GM23248 (cell line): ENCODE measurements around the gene NT5E. TPM values are rescaled to one million over a fixed set of nuclear protein-coding genes. Genes with fewer than 3 reads are reported as not detected.
A peak's percentile ranks its signal among the peaks of the same experiment; 100 is the strongest.

Experiments
- DNase-seq: peaks from one replicate; pipeline ENCODE4 v3.0.0-alpha.2; 2015
- H2AFZ ChIP-seq: fragments of 200-600 bp; sonication (generic); 2 replicates; pipeline ENCODE4 v1.6.1; 2016; ENCODE audit warnings: antibody characterized with exemption
- H3F3A ChIP-seq: fragments of 200-600 bp; sonication (generic); 2 replicates; pipeline ENCODE4 v1.6.1; 2016; ENCODE audit warnings: mild to moderate bottlenecking, antibody characterized with exemption, mixed run types; ENCODE audit not compliant: insufficient read depth
- H3K27ac ChIP-seq: fragments of 200-600 bp; sonication (generic); 2 replicates; pipeline ENCODE4 v1.5.1; 2016; ENCODE audit warnings: mild to moderate bottlenecking
- H3K27me3 ChIP-seq: fragments of 200-600 bp; sonication (generic); replicated peaks from 2 replicates; pipeline ENCODE4 v1.6.1; 2016; ENCODE audit warnings: mild to moderate bottlenecking; ENCODE audit not compliant: insufficient read depth
- H3K36me3 ChIP-seq: fragments of 200-600 bp; sonication (generic); 2 replicates; pipeline ENCODE4 v1.6.1; 2016; ENCODE audit warnings: low read depth, mild to moderate bottlenecking
- H3K4me1 ChIP-seq: fragments of 200-600 bp; sonication (generic); 2 replicates; pipeline ENCODE4 v1.6.1; 2016; ENCODE audit warnings: mild to moderate bottlenecking; ENCODE audit not compliant: insufficient read depth
- H3K4me2 ChIP-seq: fragments of 200-600 bp; sonication (generic); one replicate; pipeline ENCODE4 v1.6.1; 2016; ENCODE audit warnings: mild to moderate bottlenecking; ENCODE audit not compliant: unreplicated experiment
- H3K4me3 ChIP-seq: fragments of 200-600 bp; sonication (generic); 2 replicates; pipeline ENCODE4 v1.5.1; 2016; ENCODE audit warnings: mild to moderate bottlenecking
- H3K79me2 ChIP-seq: fragments of 200-600 bp; sonication (generic); 2 replicates; pipeline ENCODE4 v1.6.1; 2016; ENCODE audit warnings: mild to moderate bottlenecking; ENCODE audit not compliant: insufficient read depth
- H3K9ac ChIP-seq: fragments of 200-600 bp; sonication (generic); 2 replicates; pipeline ENCODE4 v1.6.1; 2016; ENCODE audit warnings: mild to moderate bottlenecking
- H3K9me2 ChIP-seq: fragments of 200-600 bp; sonication (generic); 2 replicates; pipeline ENCODE4 v1.6.1; 2016; ENCODE audit warnings: mixed run types, mild to moderate bottlenecking, moderate library complexity; ENCODE audit not compliant: insufficient read depth
- H3K9me3 ChIP-seq: fragments of 200-600 bp; sonication (generic); one replicate; pipeline ENCODE4 v1.6.1; 2017; ENCODE audit warnings: low read depth
- H4K20me1 ChIP-seq: fragments of 200-600 bp; sonication (generic); 2 replicates; pipeline ENCODE4 v1.6.0; 2016; ENCODE audit not compliant: insufficient read depth
- EZH2 ChIP-seq: fragments of 200-600 bp; sonication (generic); IDR thresholded peaks from 2 replicates; pipeline ENCODE4 v1.6.1; 2018; ENCODE audit warnings: antibody characterized with exemption, mild to moderate bottlenecking; ENCODE audit not compliant: insufficient read depth, poor library complexity, severe bottlenecking
- EZH2phosphoT487 ChIP-seq: fragments of 200-600 bp; sonication (generic); IDR thresholded peaks from 2 replicates; pipeline ENCODE4 v1.6.1; 2018; ENCODE audit warnings: antibody characterized with exemption, moderate library complexity, mild to moderate bottlenecking, low read depth; ENCODE audit not compliant: insufficient read depth
- WGBS, 2 experiments: methylation state at CpG; one replicate each; pipeline ENCODE4 v1.1.6; 2015 to 2017; ENCODE audit warnings: low lambda C conversion rate in 2 of 2, low coverage in 1 of 2; ENCODE audit errors: missing lambda C conversion rate in 2 of 2; 5-methylcytosine and 5-hydroxymethylcytosine counted together
- in situ Hi-C: fragments of 300-500 bp; cut with MboI; formaldehyde crosslinking; loops from 2 replicates; pipeline ENCODE4 v1.15.0; 2020
- polyA plus RNA-seq: library from polyadenylated mRNA; unstranded; fragments of >200 nt; fragmentation: Nextera tagmentation; extraction: Ambion mirVana; gene quantifications from 2 replicates; pipeline ENCODE4 v1.2.1, GENCODE V29; 2016
- total RNA-seq: library from RNA; depleted of rRNA; stranded (reverse); fragments of >200 nt; shearing (Covaris generic); gene quantifications from 2 replicates; pipeline ENCODE4 v1.2.3, GENCODE V29; 2014

Gene NT5E
- total and polyA plus RNA-seq, 2 experiments from 2014 or later, result 201 to 264 TPM

- no peaks in the 10 kb centered on the region for H3K79me2 ChIP-seq
- peaks cover 51% of the 10 kb centered on the region for H3F3A ChIP-seq
- H3K4me1 ChIP-seq, result peaks cover 60% of the 10 kb centered on the region
- DNase-seq, result peak; percentile 17
- H3K4me2 ChIP-seq, result peak overlapping the region; percentile 63
- no peaks in the 10 kb centered on the region for H3K27me3 ChIP-seq
- no peaks in the 10 kb centered on the region for H3K9me2 ChIP-seq
- peak overlapping the region; percentile 50 for H3K4me3 ChIP-seq
- H4K20me1 ChIP-seq, result no peaks in the 10 kb centered on the region
- peak overlapping the region; percentile 97 for H3K27ac ChIP-seq
- in situ Hi-C loops, result no loop called here
- peak overlapping the region; percentile 9 for H2AFZ ChIP-seq
- H3K9me3 ChIP-seq, result no peaks in the 10 kb centered on the region
- WGBS, 2 experiments, result 43 to 59% methylated on average over 3 of the region's 3 CpGs
- TF ChIP-seq EZH2 (no peak), EZH2phosphoT487 (no peak)
- no peaks in the 10 kb centered on the region for H3K36me3 ChIP-seq
- H3K9ac ChIP-seq, result peak overlapping the region; percentile 52
Observed at GRCh38 chr6:85405175-85405852, 44.6 kb upstream of the NT5E start.

- Histone ChIP-seq H3F3A (peaks cover 51% of the 10 kb centered on the region), H3K9me2 (no peaks in the 10 kb centered on the region), H3K9me3 (no peaks in the 10 kb centered on the region), H3K4me1 (peaks cover 60% of the 10 kb centered on the region), H2AFZ (peak overlapping the region; percentile 9; the same call in 1 of the 2 replicates), H3K27ac (peak overlapping the region; percentile 97), H3K27me3 (no peaks in the 10 kb centered on the region), H3K36me3 (no peaks in the 10 kb centered on the region), H3K4me2 (peak overlapping the region; percentile 63), H3K4me3 (no peak overlapping the region), H3K9ac (peak overlapping the region; percentile 52; the same call in 1 of the 2 replicates), H3K79me2 (no peaks in the 10 kb centered on the region), H4K20me1 (no peaks in the 10 kb centered on the region)
- in situ Hi-C loops, result no loop called here
- WGBS, 2 experiments, result 94 to 100% methylated on average over 2 of the region's 2 CpGs
- no peak for TF ChIP-seq EZH2phosphoT487
- TF ChIP-seq EZH2, result no peak
- no peak for DNase-seq
Observed at GRCh38 chr6:85405853-85406198, 44.1 kb upstream of the NT5E start.

- no peaks in the 10 kb centered on the region for H3K9me3 ChIP-seq
- DNase-seq, result peak; percentile 30
- H3K79me2 ChIP-seq, result no peaks in the 10 kb centered on the region
- peaks cover 54% of the 10 kb centered on the region for H3K4me1 ChIP-seq
- TF ChIP-seq EZH2phosphoT487 (no peak), EZH2 (no peak)
- H3K9ac ChIP-seq, result no peak overlapping the region
- no peaks in the 10 kb centered on the region for H3K9me2 ChIP-seq
- H3K4me3 ChIP-seq, result no peak overlapping the region
- no peaks in the 10 kb centered on the region for H3K27me3 ChIP-seq
- H3F3A ChIP-seq, result peaks cover 51% of the 10 kb centered on the region
- peak overlapping the region; percentile 97 for H3K27ac ChIP-seq
- no peaks in the 10 kb centered on the region for H3K36me3 ChIP-seq
- in situ Hi-C loops, result no loop called here
- no peak overlapping the region for H3K4me2 ChIP-seq
- H4K20me1 ChIP-seq, result no peaks in the 10 kb centered on the region
- WGBS, 2 experiments, result 73 to 76% methylated on average over 5 of the region's 5 CpGs
- no peak overlapping the region for H2AFZ ChIP-seq
Observed at GRCh38 chr6:85406641-85407075, 43.2 kb upstream of the NT5E start.

- TF ChIP-seq EZH2phosphoT487 (no peak), EZH2 (no peak)
- no peak for DNase-seq
- in situ Hi-C loops, result no loop called here
- Histone ChIP-seq H3K9me3 (no peaks in the 10 kb centered on the region), H3K9me2 (no peaks in the 10 kb centered on the region), H3K79me2 (no peaks in the 10 kb centered on the region), H3K4me2 (no peak overlapping the region), H3K4me1 (peaks cover 48% of the 10 kb centered on the region), H3F3A (peaks cover 44% of the 10 kb centered on the region), H3K27ac (no peak overlapping the region), H3K9ac (no peak overlapping the region), H2AFZ (no peak overlapping the region), H3K27me3 (no peaks in the 10 kb centered on the region), H3K36me3 (no peaks in the 10 kb centered on the region), H3K4me3 (no peak overlapping the region), H4K20me1 (no peaks in the 10 kb centered on the region)
- WGBS, 2 experiments, result 95% methylated on average over 2 of the region's 2 CpGs
Observed at GRCh38 chr6:85408039-85408438, 41.8 kb upstream of the NT5E start.
